Left kidney (tissue), 2 donors: Measurements from ENCODE around the gene ANGPTL7. TPM values are rescaled to one million over a fixed set of nuclear protein-coding genes. Genes with fewer than 3 reads are reported as not detected.

Experiments
- DNase-seq: peaks from one replicate; pipeline ENCODE4 v3.0.0-alpha.2; 2013
- polyA plus RNA-seq: library from polyadenylated mRNA; unstranded; fragments of 120-200 nt; gene quantifications from one replicate; pipeline ENCODE4 v1.2.1, GENCODE V29; 2013; ENCODE audit not compliant: insufficient read length

Gene ANGPTL7
- polyA plus RNA-seq, 1 donor, result 0.10 TPM

DNA sequence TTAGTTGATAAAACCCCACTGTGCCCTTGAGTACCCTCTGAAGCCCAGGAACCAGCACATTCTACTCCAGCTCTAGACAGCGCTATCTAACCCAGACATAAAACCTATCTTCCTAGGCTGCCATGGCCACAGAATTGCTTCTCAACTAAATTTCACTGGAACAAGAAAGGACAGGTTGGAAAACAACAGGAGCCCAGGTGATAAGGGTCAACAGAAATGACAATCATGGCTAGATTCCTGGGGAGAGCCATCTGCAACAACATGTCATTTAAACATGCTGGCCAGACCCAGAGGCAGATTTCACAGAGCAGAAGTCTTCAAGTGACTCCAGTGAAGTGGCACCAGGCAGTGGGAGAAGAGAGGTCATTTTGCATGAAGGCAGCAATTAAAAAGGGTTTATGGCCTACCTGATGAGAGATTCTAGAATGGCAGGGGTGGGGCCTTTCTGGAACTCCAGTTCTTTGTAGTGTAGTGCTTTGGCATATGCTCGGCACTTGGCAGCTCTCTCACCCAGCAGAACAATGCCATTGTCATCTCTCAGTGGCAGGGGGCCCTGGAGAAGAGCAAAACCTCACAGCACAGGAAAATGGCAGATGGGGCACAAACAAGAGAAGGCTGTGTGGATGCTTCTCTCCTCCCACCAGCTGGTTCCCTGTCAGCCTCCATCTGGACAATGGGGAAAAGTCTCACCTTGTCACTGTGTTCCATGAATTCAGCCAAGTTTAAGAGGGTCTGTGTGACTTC, 9.9 kb downstream of the ANGPTL7 start:
- no peak for DNase-seq

DNA sequence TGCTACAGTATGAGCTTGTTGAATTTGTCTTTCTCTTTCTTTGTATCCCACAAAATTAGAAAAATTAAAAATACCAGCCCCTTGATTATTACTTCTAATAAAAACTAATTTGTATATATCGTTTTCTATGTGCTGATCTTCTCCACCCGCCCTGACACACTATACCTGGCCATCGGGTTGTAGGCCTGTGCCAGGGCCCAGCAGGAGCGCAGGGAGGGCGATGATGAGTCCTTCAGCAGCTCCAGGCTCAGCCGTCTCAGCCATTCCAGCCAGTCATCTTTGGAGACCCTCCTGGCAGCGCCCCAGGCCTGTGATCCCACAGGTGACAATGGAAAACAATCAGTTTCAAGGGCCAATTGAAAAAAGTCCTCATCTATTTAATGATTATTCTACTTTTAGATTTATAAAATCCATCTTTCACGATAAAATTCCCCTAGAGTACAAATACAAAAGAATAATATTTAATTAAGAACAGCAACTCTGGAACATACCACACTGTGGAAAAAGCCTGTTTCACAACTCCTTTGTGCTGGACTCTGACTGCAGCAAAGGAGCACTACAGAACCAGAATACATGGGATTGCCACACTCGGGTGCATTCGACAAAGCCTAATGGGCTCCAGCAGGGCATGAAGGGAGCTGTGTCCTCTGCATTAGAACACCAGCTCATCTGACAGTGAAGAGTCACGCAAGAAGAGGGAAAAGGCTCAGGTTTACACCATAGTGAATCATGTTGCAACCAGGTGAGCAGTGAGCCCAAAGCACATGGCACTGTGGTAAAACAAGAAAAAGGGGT, 15.4 kb downstream of the ANGPTL7 start:
- DNase-seq, result no peak

DNA sequence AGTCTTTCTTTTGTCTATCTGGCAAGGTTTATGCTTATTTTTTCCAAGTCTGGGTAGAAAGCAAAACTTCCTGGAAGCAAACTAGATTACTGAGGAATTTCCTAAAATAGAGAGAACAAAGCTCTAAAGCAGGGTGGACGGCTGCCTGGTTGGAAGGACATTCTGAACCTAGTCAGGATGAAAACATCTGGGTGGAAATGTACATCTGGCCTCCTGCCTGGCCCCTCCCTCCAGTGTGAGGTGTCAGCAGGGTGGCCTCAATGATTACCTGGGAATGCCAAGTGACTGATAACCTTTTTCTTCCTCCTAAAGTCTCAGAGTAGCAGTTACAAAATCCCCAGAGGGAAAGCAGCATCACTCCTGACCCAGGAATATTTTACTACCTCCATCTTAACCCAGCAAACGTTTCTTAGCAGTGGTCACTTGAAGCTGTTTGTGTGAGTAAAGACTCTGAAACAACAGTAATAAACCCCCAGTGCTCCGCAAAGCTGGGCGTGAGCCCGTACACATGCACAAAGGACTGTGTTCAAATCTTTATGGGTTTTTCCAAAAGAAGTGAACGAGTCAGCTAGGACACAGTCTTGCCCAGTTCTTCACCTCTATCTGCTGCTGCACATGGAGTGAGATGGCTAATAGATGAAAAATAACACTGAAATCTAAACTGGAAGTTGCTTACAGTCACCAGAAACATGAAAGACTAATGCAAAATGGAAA, 18.9 kb downstream of the ANGPTL7 start:
- no peak for DNase-seq

DNA sequence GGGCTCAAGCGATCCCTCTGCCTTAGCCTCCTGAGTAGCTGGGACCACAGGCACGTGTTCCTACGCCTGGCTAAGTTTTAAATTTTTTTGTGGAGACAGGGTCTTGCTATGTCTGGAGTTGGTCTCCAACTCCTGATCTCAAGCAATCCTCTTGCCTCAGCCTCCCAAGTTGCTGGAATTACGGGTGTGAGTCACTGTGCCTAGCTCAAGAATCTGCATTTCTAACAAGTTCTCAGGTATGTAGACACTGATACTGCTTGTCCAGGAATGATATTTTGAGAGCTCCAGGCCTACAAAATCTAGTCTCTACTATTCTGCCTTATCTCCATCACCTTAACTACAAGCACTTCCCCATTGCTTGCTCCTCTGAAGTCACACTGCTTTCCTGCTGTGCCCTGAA, 22.3 kb downstream of the ANGPTL7 start:
- DNase-seq, result no peak

DNA sequence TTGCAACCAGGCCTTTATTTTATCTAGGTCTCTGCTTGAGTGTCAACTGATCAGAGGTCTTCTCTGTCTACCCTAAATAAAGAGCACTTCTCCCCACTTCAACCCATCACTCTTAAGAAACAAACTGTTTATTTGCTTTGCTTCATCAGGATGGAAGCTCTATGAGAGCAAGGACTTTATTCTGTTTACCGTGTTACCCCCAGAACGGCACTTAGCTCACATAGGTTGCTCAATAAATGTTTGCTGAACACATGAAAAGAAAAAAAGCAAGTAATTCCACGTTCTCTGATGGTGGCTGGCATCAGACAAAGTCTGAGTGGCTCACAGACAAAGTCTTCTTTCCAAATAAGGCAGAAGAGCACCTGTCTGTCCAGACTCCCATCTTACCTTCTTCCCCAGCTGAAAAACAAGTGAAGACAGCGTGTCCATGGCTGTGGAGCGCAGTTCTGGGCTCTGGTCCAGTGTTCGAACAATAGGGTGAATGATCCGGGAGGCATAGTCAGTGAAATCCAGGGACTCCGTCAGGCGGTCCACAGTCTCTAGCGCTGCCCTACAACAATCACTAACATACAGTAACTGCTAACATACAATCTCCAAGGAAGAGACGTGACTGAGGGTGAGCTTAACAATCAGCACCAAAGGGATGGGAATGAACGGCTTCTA, 22.9 kb downstream of the ANGPTL7 start:
- no peak for DNase-seq

DNA sequence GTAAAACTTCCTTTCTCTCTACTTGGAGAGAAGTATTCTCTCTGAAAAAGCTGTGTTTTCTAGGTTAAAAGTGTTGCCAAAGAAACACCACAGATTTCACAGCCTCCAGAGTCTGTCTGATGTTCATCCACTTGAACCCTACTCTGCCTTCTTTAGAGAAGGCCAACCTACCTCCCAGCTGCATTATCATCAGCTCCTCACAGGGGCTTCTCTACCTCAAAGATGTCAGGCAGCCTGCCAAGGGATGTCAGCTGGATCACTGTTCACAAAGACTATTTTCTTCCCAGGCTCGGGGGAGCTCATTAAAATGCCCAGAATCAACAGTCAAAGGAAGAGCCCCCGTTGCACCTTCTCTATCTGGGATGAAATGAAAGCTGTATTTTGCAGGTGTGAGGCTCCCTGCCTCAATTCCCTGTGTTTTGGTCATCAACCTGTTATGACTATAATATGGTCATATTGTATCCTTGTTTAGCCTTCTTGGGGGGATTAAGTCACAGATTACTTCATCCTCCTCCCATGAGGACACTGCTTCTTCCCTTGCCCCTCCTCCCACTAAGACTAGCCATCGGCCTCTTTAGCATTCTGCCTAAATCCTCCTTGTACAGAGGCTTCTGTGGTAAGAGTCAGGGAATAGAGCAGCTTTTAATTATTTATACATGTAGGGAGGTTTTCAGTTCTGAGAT, 25.7 kb downstream of the ANGPTL7 start:
- no peak for DNase-seq

DNA sequence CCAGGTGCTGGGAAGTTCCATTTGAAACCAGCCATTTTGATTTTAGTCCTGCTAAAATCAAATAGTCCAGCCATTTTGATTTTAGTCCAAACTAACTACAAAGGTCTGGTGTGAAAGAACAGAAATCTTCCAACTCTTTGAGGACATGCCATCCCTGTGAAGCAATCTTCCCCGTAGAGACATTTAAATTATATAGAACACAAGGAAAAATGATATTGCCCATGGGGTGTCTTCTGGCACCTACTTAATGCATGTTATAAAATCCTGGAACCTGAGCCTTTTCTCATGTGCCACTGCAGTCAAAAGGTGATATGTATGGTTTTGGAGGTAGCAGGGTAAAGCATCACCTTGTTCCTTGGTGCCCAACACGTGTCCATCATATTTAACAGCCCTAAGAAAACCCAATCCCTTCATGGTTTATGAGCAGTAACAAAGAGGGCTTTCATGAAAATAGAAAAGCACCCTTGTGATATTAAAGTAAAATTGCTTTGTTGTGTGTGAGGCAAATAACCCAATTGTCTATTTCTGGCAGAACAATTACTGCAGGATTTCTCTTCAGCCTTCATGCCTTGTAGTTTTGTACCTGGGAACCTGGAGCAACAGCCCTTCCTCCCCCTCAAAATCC, 26.3 kb downstream of the ANGPTL7 start:
- DNase-seq, result no peak

DNA sequence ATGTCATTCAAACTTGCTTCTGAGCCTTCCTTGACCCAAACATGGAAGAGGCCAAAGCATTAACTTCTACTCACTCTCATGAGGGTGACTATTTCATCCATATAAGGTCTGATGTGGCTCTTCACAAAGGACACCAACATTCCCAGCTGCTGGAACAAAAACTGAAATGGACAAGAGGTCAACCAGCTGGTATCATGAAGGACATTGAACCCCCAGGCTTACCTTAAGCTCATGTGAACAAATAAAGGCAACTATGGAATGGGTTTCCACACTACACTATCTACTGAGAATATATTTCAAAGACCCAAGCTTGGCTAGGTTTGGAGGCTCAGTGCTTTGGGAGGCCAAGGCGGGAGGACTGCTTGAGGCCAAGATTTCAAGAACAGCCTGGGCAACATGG, 26.9 kb downstream of the ANGPTL7 start:
- DNase-seq, result no peak

DNA sequence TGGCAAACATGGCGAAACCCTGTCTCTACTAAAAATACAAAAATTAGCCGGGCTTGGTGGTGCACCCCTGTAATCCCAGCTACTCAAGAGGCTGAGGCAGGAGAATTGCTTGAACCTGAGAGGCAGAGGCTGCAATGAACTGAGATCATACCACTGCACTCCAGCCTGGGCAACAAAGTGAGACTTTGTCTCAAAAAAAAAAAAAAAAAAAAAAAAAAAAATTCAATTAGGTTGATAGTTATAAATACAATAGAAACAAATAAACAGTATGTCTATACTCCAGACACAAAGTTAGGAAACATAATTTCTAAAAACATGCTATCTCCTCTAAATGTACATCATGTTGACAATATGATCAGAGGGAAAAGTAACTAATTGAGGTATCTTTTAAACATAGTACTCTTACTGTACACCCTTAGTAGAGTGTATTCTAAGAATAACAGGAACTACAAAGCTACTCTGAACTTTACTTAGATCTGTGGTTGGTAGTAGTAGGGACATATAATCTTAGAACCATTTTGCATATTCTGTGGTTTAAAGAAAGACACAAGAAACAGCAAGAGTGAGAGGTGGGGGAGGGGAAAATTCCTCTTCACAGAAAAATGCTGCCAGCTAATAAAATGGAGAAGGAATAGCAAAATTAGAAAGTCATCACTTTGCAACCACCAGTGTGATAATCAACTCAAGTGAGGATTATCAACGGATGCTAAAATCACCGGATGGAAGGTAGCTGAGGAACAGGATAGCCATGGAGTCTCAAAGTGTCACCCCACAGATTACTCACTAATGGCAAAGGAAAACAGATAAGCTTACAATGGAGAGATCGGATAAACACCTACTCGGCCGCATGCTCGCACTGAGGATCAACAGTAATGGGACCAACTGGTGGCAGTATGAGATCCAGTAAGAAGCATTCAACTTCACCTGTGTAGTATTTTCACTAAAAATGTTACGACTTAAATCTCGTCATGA, 38.2 kb downstream of the ANGPTL7 start:
- no peak for DNase-seq

DNA sequence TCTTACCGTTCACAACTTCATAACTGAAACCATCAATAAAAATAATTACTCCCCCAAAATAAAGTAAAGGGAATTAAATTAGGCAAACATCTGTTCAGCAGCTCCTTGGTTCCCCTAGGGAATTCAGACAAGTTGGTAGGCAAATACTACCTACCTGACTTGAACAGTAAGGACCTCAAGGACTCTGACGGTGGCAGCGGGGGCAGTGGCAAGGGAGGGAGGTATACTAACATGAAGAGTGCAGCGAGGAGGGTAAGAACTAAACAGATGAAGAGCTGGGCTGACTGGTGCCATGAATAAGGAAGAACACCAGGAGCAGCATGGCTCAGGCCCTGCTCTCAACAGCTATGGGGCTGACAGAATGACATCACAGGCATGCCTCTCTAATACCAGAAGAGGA, 40.0 kb downstream of the ANGPTL7 start:
- no peak for DNase-seq

DNA sequence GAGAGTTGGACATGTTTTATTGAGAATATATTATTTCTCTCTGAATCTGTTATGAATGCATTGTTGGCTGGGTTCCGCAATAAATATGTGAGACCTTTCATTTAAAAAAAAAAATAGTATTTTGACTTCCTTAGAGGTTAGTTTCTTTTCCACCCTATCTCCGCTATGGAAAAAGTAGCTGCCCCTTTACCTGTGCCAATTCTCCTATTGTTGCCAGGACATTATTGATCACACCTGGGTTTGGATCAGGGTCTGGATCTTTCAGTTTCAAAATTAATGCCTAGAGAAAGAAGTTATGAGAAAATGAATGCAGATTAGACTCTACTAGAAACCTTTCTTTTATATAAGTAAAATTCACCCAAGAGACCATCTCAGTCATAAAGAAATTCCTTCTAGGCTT, 44.1 kb downstream of the ANGPTL7 start:
- no peak for DNase-seq

DNA sequence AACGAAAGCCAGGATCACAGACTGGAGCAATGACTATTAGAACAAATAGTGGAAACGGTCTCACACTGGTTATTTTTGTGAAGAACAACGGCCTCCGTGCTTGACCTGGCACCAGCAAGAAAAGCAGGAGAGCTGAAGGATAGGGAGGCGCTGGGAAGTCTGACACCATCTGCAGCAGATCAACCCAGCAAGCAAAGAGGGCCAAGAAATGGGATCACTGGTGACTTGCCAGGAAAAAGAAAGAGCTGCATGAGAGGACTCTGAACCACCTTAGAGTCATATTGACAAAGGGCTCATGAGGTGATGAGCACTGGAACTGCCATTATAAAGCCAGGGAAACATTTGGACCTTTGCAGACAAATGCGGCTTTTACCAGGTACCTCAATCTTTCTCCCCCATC, 48.2 kb downstream of the ANGPTL7 start:
- DNase-seq, result no peak

DNA sequence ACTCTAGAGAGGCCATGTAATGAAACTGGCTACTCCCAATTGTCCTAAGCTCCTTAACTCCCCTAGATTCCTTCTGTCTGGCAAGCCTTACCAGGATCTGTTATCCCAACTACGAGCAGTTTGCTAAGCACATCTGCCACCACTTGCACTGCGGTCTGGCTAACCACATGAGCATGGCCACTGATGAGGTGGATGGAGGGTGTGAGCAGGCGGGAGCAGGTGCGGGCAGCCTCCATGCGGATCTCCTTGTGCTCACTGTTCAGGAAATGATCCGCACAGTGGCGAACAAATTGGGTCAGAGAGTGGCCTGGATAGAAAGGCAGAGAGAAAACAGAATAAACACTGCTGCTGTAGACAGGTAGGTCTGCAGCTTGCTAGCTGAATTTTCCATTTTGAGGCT, 49.2 kb downstream of the ANGPTL7 start:
- no peak for DNase-seq

DNA sequence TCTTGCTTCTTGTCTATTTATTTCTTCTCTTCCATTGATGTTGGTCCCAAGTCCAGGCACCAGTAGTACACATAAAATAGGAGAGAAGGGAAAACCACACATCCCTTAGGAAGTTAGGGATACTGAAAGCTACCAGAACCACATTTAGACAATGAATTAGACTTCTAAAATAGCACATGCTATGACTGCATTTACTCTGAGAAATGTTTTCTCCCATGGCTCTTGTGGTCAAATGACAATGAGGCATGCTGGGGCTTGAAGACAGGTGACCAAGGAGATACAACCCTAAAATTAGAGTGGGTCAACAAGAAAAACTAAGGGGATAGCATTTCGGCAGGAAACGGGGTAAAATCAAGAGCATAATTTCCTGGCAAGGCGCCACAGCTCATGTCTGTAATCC, 56.1 kb downstream of the ANGPTL7 start:
- no peak for DNase-seq

Other genes with a start within 250 kb of the ANGPTL7 start
- 370 TPM for gene TARDBP, start 176.7 kb upstream of the ANGPTL7 start, polyA plus RNA-seq
- 12.8 TPM for gene MASP2, start 142.1 kb upstream of the ANGPTL7 start, polyA plus RNA-seq
- gene SRM, start 129.3 kb upstream of the ANGPTL7 start, polyA plus RNA-seq, result 41.3 TPM
- gene EXOSC10, start 89.5 kb upstream of the ANGPTL7 start, polyA plus RNA-seq, result 114 TPM
- 56.6 TPM for gene MTOR, start 73.2 kb downstream of the ANGPTL7 start, polyA plus RNA-seq
- 16.4 TPM for gene UBIAD1, start 83.8 kb downstream of the ANGPTL7 start, polyA plus RNA-seq